ENCODE data around the gene VDR. TPM values are rescaled to one million over a fixed set of nuclear protein-coding genes. Genes with fewer than 3 reads are reported as not detected.

The VDR gene
- total RNA-seq, 4 donors from 2014 or later: 0.26 to 2.0 (median 0.49) TPM

GRCh38 chr12:47828008-47828975 is 76.5 kb downstream of the VDR start:
- H3K4me3 ChIP-seq: no peak overlapping the region
- no peak for DNase-seq
- peak overlapping the region; percentile 87 to 99 for H3K27ac ChIP-seq
- no peaks in the 10 kb centered on the region for H3K36me3 ChIP-seq
- H3K4me1 ChIP-seq: peaks cover 8 to 30% of the 10 kb centered on the region in 2 donors
- no peaks in the 10 kb centered on the region for H3K9me3 ChIP-seq
- no peaks in the 10 kb centered on the region for H3K27me3 ChIP-seq
- intact Hi-C loops (cut with DNase I; ENCODE audit: low total_unique reads): no loop called here
- TF ChIP-seq POLR2A (IDR thresholded peaks at IDR 0.05) (no peak), CTCF (IDR thresholded peaks at IDR 0.05) (no peak)

GRCh38 chr12:47825173-47825639 is 79.6 kb downstream of the VDR start:
- H3K36me3 ChIP-seq: no peaks in the 10 kb centered on the region
- H3K9me3 ChIP-seq: no peaks in the 10 kb centered on the region
- H3K27me3 ChIP-seq: no peaks in the 10 kb centered on the region
- peaks cover 24 to 33% of the 10 kb centered on the region in 2 donors for H3K4me1 ChIP-seq
- peak; percentile 85 to 87 for DNase-seq
- intact Hi-C loops (cut with DNase I; ENCODE audit: low total_unique reads): no loop called here
- no peak overlapping the region for H3K4me3 ChIP-seq
- TF ChIP-seq POLR2A (IDR thresholded peaks at IDR 0.05) (no peak), CTCF (IDR thresholded peaks at IDR 0.05) (no peak)
- H3K27ac ChIP-seq: peak overlapping the region; percentile 98 to 99

DNA sequence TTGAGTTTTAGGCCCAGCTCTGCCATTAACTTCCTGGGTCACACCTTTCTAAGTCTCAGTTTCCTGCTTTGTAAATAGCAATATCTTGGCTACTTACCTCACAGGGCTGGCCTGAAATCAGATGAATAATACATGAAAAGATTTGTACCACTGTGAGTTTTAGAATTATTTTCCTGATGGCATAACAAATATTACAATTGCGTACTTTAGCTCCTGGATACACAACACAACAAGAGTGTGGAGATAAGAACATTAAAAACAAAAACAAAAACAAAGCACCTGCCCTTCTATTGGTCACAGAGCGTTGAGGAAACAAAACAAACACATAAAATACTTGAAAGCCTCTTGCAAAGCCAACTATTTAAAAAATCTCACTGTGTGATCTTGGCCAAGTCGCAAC is 80.2 kb downstream of the VDR start:
- H3K27ac ChIP-seq: peak overlapping the region; percentile 98 to 99
- TF ChIP-seq POLR2A (IDR thresholded peaks at IDR 0.05): no peak
- TF ChIP-seq CTCF (IDR thresholded peaks at IDR 0.05): no peak
- DNase-seq: no peak
- no peaks in the 10 kb centered on the region for H3K27me3 ChIP-seq
- no peaks in the 10 kb centered on the region for H3K36me3 ChIP-seq
- peaks cover 24 to 33% of the 10 kb centered on the region in 2 donors for H3K4me1 ChIP-seq
- H3K9me3 ChIP-seq: no peaks in the 10 kb centered on the region
- H3K4me3 ChIP-seq: no peak overlapping the region
- intact Hi-C loops (cut with DNase I; ENCODE audit: low total_unique reads): no loop called here

DNA sequence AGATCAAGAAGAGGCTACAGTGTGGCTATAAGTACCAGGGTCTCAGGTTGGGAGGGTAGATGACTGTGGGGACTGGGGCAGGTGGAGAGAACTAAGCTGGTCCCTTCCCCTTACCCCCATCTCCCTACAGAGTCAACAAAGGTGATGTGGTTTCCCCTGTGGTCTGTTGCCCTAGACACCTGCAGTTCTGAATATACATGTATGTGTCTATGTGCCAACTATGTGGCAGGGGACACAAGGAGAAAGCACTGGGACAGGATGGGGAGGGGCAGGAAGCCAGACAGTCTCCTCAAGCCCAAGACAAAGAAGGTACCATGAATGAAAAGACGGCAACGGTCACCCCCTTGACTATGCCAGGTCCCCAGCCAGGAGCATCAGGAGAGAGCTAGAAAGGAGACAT is 80.6 kb downstream of the VDR start:
- Histone ChIP-seq H3K27me3 (no peaks in the 10 kb centered on the region), H3K9me3 (no peaks in the 10 kb centered on the region), H3K4me3 (no peak overlapping the region), H3K36me3 (no peaks in the 10 kb centered on the region), H3K4me1 (peaks cover 24 to 28% of the 10 kb centered on the region in 2 donors), H3K27ac (peak overlapping the region; percentile 98 to 99)
- no peak for TF ChIP-seq POLR2A (IDR thresholded peaks at IDR 0.05)
- no peak for TF ChIP-seq CTCF (IDR thresholded peaks at IDR 0.05)
- DNase-seq: no peak
- intact Hi-C loops (cut with DNase I; ENCODE audit: low total_unique reads): no loop called here

DNA sequence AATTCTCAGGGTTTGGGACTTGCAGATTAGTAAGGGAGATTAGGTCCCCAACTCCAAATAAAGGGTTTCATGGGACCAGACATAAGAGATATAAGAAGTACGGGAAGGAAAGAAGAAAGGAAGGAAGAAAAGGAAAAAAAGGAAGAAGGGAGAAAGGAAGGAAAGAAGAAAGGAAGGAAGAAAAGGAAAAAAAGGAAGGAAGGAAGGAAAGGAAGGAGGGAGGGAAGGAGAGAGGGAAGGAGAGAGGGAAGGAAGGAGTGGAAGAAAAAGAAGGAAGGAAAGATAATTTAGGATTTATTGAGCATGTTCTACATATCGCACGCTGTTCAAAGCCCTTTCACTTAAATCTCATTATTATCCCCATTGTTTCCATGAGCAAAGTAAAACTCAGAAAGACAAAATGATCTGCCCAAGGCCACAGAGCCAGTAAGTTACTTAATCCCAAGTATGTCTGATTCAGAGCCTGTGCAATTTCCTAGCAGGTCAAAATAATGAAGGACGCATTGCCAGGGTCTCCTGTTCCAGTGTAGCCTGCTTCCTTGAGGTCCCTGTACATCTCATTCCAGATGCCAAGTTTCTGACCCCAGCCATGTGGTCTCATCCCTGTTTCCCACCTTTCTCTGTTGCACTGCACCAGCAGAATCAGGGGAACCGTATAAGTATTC is 81.2 kb downstream of the VDR start:
- H3K27ac ChIP-seq: peak overlapping the region; percentile 98 to 99
- no peaks in the 10 kb centered on the region for H3K9me3 ChIP-seq
- no peak overlapping the region for H3K4me3 ChIP-seq
- no peak for DNase-seq
- no peaks in the 10 kb centered on the region for H3K36me3 ChIP-seq
- no peaks in the 10 kb centered on the region for H3K27me3 ChIP-seq
- intact Hi-C loops (cut with DNase I; ENCODE audit: low total_unique reads): no loop called here
- TF ChIP-seq POLR2A (IDR thresholded peaks at IDR 0.05): no peak
- TF ChIP-seq CTCF (IDR thresholded peaks at IDR 0.05): no peak
- peaks cover 24 to 27% of the 10 kb centered on the region in 2 donors for H3K4me1 ChIP-seq

All from uterus (tissue), 4 donors.